ENCODE measurements around the gene SCARB2.

The SCARB2 gene

DNA sequence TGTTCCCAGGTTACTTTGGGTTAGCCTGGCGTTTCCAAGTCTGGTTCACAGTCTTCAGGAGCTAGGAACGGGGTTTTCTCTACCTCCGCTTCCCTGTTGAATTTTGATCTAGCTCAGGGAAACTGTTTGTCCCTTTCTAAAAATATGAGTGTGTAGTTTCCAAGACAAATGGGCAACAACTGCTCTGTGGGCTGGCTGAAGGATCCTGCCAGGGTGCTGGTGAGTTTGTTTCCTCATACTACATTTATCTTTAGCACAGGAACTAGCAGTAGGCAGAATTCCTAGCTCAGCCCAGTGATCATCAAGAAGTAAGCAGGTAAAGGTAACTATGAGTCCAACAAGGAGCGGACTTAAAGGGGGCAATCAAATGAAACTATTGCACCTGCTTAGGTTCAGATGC is 24.6 kb upstream of the SCARB2 start:
- TF ChIP-seq, protein P1, sequence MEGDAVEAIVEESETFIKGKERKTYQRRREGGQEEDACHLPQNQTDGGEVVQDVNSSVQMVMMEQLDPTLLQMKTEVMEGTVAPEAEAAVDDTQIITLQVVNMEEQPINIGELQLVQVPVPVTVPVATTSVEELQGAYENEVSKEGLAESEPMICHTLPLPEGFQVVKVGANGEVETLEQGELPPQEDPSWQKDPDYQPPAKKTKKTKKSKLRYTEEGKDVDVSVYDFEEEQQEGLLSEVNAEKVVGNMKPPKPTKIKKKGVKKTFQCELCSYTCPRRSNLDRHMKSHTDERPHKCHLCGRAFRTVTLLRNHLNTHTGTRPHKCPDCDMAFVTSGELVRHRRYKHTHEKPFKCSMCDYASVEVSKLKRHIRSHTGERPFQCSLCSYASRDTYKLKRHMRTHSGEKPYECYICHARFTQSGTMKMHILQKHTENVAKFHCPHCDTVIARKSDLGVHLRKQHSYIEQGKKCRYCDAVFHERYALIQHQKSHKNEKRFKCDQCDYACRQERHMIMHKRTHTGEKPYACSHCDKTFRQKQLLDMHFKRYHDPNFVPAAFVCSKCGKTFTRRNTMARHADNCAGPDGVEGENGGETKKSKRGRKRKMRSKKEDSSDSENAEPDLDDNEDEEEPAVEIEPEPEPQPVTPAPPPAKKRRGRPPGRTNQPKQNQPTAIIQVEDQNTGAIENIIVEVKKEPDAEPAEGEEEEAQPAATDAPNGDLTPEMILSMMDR (IDR thresholded peaks at IDR 0.05; ENCODE audit: low read depth, low read length) = no peak
- H3K4me3 ChIP-seq (ENCODE audit: low read depth, low read length) = no peak overlapping the region

DNA sequence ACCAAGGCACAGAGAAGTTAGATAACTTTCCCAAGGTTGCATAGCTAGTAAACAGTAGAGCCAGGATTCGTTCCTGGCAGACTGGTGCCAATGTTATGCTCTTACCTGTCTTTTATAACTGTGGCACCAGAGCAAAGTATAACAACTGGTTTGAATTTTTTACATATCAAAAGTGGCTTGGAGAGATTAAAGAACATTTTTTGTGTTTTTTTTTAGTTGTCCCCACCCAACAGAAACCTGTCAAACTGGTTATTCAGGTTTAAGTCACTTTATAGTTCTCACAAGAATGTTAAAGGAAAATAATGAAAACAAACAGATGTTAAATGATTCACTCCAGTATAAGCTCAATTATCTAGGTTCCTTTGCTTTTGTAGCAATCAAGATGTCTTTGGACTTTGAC is 22.3 kb upstream of the SCARB2 start:
- no peak overlapping the region for H3K4me3 ChIP-seq (ENCODE audit: low read depth, low read length)
- TF ChIP-seq, protein P1 (IDR thresholded peaks at IDR 0.05; ENCODE audit: low read depth, low read length) = no peak

DNA sequence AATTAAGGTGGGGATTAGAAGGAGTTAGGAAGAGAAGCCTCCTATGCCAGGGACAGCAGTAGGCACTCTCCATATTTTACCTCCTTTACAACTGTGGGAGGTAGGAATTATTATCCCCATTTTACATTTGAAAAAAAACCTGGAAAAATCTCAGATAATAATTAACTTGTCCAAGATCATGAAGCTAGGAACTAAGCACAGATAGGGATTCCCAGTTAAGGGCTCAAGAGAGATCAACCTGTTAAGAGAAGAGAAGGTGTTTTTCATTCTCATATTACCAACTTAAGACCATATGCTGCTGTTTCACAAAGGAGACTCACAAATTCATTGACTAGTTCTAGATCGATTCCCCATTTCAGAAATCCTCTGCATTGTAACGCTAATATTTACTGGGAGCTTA is 21.8 kb upstream of the SCARB2 start:
- TF ChIP-seq, protein P1 (IDR thresholded peaks at IDR 0.05; ENCODE audit: low read depth, low read length) = no peak
- H3K4me3 ChIP-seq (ENCODE audit: low read depth, low read length) = no peak overlapping the region

DNA sequence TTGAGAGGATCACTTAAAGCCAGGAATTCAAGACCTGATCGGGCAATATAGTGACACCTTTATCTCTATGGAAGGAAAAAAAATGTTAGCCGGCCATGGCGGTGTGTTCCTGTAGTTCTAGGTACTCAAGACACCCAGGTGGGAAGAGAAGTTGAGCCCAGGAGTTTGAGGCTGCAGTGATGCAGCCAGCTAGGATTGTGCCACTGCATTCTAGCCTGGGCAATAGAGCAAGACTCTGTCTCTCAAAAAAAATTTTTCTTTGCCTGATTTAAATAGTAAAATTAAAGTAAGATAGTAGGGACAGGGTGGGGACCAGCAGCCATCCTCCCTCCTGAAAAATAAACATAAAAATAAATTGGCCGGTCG is 21.0 kb upstream of the SCARB2 start:
- TF ChIP-seq, protein P1 (IDR thresholded peaks at IDR 0.05; ENCODE audit: low read depth, low read length) = no peak
- H3K4me3 ChIP-seq (ENCODE audit: low read depth, low read length) = no peak overlapping the region

DNA sequence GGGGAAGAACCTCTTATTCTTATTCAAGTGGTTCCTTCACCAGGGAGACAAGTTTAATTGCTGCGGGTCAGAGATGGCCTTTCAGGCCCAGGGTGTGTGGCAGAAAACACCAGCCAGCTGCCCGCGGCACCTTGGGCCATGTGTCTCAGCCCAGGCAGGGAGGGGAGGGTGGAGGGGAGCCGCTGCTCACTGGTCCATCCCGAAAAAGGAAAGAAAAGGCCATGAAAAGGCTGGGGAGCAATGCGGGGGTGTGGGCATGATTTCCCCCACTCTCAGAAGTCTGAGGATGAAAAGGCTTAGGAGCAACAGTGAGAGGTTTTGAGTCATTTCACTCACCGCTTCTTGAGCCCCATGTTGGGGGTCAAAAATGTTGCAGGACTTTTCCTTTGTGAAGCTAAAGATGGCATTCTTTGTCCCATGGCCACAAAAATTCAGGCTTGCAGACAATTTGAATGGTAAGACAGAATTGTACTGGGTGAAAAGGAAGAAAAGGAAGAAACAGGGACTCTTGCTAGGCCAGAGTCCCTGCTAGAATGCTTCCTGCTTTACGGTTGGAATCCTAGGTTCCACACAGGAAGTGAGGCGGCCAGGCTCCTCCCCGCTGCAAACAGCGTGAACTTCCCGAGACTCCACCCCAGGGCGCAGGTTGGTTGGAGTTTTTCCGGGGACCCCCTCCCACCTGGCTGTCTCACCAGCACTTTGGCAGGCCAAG is 20.5 kb upstream of the SCARB2 start:
- no peak overlapping the region for H3K4me3 ChIP-seq (ENCODE audit: low read depth, low read length)
- TF ChIP-seq, protein P1 (IDR thresholded peaks at IDR 0.05; ENCODE audit: low read depth, low read length) = no peak

DNA sequence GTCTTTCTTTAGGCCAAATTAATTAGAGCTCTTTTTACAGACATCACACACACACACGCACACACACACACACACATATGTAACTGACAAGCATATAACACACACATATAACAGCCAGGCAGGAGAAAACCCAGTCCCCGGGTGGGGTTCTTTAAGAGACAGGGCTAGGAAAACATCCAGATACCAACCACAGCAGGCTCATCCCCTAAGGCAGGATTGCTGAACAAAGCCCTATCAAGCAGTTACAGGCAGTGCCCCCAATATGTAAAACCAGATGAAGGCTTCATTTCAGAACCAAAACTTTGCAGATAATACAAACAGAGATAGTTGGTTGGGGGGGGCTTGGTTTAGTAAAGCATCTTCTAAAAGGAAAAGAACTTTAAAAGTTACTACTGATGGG is 19.9 kb upstream of the SCARB2 start:
- H3K4me3 ChIP-seq (ENCODE audit: low read depth, low read length) = no peak overlapping the region
- TF ChIP-seq, protein P1 (IDR thresholded peaks at IDR 0.05; ENCODE audit: low read depth, low read length) = no peak

DNA sequence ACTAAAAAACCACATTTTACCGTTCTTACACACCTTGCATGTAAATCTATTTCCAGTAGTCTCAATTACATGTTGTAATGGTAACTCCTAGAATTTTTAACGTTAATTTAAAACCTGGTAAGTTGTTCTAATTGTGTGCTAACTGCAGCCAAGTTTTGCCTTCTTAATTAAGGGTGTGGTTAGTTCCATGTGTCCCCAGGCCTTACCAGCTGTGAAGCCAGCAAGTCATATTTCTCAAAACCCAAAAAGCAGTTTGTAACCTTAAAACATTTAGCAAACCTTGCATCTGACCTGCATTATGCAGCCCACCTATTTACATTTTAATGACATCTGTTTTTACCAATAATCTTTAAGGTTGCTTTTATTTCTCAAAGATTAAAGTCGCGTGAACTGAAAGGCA is 19.5 kb upstream of the SCARB2 start:
- TF ChIP-seq, protein P1 (IDR thresholded peaks at IDR 0.05; ENCODE audit: low read depth, low read length) = no peak
- H3K4me3 ChIP-seq (ENCODE audit: low read depth, low read length) = no peak overlapping the region

Measured in WI38 (cell line).